Neural progenitor cell (in vitro differentiated cells): Measurements from ENCODE around the gene TXNRD1.

Source experiments
- EZH2 ChIP-seq: fragments of 200-600 bp; sonication (generic); IDR thresholded peaks from 2 replicates; pipeline ENCODE4 v1.6.1; 2017; ENCODE audit warnings: antibody characterized with exemption, mild to moderate bottlenecking, moderate library complexity
- EZH2phosphoT487 ChIP-seq: fragments of 200-600 bp; sonication (generic); IDR thresholded peaks from 2 replicates; pipeline ENCODE4 v1.6.1; 2017; ENCODE audit warnings: antibody characterized with exemption
- TF ChIP-seq, protein P1 (sequence below): fragments of 200-600 bp; sonication (generic); IDR thresholded peaks from 2 replicates; pipeline ENCODE4 v1.5.1; 2017; ENCODE audit warnings: antibody characterized with exemption, mild to moderate bottlenecking

DNA sequence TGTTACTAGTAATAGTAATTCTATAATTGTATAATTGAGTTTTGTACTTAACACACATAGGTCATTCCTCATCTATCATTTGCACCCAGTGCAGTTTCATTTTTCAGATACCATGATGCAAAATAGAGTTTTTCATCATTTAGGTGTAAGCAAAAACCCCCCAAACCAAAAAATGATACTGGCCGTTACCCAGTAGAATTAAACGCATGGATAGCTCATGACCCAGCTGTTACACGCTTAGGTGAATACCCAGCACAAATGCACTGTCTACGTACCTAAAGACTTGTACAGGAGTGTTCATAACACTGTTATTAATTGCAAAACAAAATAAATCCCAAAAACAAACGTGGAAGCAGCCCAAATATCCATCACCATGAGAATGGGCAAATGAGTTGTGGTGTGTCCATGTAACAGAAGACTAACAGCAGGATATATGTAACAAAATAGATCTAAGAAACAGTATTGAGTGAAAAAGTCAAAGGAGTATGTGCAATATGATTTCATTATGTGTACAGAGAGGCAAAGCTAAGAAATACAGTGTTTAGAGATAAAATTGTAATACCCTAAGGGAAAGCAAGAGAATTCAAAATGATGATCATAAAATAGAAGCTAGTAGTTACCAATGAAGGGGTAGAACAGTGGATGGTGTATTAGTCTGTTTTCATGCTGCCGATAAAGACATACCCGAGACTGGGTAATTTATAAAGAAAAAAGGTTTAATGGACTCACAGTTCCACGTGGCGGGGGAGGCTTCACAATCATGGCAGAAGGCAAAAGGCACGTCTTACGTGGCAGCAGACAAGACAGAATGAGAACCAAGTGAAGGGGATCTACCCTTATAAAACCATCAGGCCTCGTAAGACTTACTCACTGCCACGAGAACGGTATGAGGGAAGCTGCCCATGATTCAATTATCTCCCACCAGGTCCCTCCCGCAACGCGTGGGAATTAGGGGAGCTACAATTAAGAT lies 137.7 kb downstream of the TXNRD1 start:
- TF ChIP-seq, protein P1, sequence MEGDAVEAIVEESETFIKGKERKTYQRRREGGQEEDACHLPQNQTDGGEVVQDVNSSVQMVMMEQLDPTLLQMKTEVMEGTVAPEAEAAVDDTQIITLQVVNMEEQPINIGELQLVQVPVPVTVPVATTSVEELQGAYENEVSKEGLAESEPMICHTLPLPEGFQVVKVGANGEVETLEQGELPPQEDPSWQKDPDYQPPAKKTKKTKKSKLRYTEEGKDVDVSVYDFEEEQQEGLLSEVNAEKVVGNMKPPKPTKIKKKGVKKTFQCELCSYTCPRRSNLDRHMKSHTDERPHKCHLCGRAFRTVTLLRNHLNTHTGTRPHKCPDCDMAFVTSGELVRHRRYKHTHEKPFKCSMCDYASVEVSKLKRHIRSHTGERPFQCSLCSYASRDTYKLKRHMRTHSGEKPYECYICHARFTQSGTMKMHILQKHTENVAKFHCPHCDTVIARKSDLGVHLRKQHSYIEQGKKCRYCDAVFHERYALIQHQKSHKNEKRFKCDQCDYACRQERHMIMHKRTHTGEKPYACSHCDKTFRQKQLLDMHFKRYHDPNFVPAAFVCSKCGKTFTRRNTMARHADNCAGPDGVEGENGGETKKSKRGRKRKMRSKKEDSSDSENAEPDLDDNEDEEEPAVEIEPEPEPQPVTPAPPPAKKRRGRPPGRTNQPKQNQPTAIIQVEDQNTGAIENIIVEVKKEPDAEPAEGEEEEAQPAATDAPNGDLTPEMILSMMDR = no peak
- TF ChIP-seq EZH2 = no peak
- no peak for TF ChIP-seq EZH2phosphoT487
